Activated CD4-positive, alpha-beta T cell treated with anti-CD3 and anti-CD28 coated beads, Interleukin-10, Interleukin-2, amounts not matched to agents 100 ng/mL and 50 ng/mL, durations not matched to agents 16 hours and 8 hours (primary cell): ENCODE measurements around the gene GJB4.
A peak's percentile ranks its signal among the peaks of the same experiment; 100 is the strongest.

Source experiments
- DNase-seq: peaks from one replicate; pipeline ENCODE4 v3.0.0-alpha.2; 2020

GJB4 gene

DNA sequence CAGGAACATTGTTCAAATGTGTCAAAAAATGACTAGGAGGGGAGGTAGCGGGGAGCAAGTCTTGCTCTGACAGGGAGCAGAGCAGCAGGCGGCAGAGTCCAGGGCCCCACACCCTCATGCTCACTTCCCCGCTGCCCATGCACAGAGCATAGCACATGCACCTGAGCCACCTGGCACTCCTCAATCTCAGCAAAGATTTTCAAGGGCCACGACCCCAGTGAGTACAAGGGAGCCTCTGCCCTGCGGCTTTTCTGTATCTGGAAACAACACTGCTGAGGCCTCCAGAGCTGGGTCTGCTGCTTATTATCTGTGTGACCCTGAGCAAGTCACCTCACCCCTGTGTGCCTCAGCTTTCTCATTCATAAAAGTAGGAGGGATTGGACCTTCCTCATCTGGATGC lies 20.4 kb downstream of the GJB4 start:
- no peak for DNase-seq

DNA sequence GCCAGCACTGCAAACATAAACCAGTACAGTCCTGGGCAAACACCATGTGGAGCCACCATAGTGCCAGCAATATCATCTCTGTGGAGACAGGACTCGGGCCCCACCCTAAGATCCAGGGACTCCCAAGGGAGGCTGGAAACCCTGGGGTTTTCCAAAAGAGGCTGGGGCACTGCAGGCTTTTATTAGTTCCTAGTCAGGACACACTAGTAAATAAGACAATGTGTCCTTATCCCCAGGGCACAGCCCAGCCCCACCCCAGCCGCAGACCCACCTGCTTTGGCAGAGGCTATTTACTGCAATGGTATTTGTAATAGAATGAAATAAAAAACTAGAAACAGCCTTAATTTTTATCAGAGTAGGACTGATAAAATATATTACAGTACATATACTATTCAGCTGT lies 21.0 kb downstream of the GJB4 start:
- no peak for DNase-seq

DNA sequence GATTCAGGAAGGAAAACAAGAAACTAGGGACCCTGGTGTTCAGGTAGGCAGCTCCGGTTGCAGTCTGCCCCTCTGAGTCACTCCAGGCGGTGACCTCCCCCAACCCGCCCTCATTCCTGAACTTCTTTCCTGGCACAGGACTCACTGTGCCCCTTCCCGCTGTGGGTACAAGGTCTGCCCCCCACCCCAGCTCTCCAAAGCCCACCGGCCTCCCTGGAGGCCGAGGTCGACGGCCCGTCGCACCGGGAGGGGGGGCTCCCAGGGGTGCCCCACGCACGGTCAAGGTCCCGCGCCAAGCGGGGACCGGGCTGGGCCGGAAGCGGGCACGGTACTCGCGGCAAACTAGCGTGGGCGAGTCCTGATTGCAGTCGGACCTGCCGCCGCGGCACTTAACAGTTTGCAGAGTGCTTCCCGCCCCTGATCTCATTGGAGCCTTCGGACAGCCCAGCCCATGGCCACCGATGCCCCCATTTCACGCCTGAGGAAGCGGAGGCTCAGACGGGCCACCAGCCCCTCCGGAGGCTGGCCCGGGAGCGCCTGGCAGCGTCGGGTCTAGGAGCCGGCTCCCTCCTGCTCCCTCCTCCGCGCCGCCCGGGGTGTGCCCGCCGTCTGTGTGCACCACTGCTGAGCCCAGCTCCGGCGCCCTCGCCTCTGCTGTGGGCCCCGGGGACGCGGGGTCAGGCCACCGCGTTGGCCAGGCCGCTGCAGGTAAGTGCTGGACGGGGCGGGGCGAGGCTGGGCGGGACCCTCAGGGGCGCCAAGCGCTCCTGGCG lies 21.7 kb downstream of the GJB4 start, which contains the start of gene GJB3:
Gene GJB3, plus strand, starts transcription at position 144 of the 773 bp plus-strand sequence. CDS start 3,549 bp downstream, outside the sequence.
- DNase-seq: no peak

DNA sequence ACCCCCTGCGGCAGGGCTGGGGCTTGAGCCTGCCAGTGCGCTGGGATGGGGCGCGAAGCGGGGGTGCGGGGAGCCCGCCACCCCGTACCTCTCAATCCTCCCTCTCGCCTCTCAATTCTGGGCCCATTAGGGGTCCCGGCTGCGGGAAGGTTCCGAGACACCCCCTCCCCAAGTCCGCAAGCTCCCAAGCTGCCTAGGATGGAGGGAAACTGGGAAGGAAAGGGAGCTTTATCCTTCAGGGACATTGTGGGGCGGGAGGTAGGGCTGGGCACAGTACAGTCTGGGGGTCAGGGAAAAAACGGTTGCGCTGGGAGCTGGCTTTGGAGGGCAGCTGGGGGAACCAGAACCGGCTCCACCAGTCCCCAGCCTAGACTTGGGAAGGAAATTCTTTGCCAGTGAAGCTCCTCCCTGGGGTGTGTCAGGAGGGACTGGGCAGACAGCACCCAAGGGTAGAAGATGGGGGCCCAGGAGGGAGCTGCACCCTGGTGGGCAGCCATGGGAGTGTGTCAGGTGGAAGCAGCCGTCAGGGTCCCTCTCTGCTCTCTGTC lies 22.4 kb downstream of the GJB4 start:
- DNase-seq: no peak

DNA sequence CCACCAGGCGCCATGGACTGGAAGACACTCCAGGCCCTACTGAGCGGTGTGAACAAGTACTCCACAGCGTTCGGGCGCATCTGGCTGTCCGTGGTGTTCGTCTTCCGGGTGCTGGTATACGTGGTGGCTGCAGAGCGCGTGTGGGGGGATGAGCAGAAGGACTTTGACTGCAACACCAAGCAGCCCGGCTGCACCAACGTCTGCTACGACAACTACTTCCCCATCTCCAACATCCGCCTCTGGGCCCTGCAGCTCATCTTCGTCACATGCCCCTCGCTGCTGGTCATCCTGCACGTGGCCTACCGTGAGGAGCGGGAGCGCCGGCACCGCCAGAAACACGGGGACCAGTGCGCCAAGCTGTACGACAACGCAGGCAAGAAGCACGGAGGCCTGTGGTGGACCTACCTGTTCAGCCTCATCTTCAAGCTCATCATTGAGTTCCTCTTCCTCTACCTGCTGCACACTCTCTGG lies 25.2 kb downstream of the GJB4 start:
- DNase-seq: no peak

DNA sequence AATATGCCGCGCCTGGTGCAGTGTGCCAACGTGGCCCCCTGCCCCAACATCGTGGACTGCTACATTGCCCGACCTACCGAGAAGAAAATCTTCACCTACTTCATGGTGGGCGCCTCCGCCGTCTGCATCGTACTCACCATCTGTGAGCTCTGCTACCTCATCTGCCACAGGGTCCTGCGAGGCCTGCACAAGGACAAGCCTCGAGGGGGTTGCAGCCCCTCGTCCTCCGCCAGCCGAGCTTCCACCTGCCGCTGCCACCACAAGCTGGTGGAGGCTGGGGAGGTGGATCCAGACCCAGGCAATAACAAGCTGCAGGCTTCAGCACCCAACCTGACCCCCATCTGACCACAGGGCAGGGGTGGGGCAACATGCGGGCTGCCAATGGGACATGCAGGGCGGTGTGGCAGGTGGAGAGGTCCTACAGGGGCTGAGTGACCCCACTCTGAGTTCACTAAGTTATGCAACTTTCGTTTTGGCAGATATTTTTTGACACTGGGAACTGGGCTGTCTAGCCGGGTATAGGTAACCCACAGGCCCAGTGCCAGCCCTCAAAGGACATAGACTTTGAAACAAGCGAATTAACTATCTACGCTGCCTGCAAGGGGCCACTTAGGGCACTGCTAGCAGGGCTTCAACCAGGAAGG lies 25.8 kb downstream of the GJB4 start:
- DNase-seq: no peak

DNA sequence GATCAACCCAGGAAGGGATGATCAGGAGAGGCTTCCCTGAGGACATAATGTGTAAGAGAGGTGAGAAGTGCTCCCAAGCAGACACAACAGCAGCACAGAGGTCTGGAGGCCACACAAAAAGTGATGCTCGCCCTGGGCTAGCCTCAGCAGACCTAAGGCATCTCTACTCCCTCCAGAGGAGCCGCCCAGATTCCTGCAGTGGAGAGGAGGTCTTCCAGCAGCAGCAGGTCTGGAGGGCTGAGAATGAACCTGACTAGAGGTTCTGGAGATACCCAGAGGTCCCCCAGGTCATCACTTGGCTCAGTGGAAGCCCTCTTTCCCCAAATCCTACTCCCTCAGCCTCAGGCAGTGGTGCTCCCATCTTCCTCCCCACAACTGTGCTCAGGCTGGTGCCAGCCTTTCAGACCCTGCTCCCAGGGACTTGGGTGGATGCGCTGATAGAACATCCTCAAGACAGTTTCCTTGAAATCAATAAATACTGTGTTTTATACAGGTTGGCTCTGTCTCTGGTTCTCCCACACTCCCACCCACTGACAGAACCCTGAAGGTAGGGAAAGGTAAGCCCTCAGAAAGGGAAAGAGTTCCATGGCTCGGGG lies 26.4 kb downstream of the GJB4 start:
- no peak for DNase-seq

DNA sequence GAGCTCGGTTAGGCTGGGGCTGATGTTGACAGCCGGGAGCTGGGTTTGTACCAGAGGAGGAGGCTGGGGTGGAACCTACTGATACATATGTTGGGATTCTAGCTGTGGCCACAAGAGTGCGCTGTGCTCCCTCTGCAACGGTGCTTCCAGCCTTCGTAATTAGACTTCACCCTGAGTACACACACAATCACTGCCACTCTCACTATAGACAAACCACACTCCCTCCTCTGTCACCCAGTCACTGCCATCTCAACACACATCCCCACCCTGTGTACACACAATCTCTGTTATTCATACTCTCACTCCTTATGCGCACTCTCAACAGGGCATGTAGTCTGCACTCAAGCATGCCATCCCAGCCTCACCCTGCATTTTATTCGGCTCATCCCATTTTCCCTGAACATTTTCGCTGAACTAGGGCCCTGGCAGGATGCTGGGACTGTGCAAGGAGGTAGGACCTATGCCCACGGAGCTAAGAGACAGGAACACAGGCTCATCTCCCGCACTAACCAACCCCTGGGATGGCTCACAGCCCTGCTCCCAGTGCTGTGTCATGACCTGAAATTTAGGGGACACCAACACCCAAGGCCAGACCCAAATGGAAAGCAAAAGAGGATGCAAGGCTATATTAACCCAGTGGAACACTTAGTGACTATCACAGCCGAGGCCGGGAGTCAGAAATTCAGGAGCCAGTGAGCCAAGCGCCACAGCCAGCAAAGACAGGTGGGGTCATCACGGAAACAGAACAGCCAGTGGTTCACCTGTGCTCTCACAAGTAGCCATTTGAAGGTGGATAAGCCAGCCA lies 27.2 kb downstream of the GJB4 start:
- DNase-seq: peak; percentile 74

DNA sequence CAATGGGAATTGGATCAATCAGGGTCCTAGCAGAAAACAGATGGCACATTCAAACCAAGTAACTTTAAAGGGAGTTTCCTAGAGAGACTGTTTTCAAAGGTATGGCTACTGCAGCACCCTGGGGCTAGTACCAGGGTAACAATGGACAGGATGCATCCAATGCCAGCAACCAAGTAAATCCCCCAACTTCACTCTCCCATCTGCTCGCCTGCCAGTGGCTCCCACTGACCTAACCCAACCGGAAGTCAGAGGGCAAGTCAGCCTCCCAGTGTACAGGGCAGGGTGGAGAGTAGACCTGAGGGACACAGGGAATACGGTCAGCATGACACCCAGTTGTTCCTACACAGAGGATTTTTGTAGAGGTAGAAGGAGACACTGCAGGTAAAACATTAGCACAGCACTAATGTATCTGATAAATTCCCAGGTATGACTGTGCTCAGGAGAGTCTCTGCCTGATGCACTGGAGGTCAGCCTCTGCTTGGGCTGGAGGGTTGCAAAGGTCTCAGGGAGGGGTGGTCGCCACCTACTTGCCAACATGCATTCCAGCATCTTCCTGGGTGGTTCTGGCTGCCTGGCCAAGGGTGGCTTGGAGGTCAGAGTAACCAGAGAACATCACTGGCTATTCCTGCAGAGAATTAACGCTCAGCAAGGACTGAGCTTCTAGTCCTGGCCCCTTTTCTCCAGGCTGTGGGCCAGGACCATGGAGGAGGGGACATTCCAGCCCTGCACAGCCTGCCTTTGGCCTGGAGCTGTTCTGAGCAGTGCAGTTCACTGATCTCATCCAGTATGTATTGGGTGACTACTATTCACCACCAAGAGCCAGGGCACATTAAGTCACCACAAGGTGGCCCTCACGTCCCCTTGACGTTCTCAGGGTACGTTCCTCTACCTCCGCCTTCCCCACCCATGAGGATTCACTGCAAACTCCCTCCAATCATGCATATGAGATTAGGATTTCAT lies 28.2 kb downstream of the GJB4 start:
- DNase-seq: no peak

DNA sequence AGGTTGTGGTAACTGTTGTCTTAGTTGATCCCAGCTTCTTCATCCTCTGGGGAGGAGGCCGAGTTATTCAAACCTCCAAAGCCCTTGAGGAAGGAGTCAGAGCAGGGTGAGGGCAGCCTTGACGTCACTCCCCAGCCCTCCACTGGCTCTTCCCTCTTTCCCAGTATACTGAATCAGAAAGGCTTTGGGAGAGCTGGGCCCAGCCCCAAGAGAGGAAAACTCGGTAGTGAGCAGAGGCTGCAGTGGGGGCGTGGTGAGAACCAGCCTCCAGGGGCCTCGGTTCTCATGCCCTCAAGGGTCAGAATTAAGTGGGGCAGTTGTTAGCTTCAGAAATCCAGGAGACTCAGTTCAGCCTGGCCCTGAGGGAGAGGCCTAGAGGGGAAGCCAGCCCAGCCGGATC lies 31.4 kb downstream of the GJB4 start:
- no peak for DNase-seq

DNA sequence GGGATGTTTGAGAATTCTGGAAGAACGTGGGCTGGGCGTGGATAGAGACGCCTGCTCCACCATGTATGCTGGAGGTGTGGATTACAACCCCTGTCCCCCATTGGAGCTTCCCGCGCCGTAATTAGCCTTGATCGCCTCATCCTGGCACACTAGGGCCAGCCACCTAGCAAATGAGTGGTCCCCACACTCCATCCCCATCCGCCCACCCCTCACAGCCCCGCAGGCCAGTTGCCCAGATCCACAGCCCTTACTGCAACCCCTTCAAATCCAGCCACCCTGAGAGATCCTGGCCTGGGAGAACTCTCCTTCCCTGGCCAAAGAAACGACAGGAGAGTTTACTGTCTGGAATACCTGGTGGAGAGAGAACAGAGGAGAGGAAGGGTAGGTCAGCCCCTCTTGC lies 32.9 kb downstream of the GJB4 start:
- DNase-seq: no peak

DNA sequence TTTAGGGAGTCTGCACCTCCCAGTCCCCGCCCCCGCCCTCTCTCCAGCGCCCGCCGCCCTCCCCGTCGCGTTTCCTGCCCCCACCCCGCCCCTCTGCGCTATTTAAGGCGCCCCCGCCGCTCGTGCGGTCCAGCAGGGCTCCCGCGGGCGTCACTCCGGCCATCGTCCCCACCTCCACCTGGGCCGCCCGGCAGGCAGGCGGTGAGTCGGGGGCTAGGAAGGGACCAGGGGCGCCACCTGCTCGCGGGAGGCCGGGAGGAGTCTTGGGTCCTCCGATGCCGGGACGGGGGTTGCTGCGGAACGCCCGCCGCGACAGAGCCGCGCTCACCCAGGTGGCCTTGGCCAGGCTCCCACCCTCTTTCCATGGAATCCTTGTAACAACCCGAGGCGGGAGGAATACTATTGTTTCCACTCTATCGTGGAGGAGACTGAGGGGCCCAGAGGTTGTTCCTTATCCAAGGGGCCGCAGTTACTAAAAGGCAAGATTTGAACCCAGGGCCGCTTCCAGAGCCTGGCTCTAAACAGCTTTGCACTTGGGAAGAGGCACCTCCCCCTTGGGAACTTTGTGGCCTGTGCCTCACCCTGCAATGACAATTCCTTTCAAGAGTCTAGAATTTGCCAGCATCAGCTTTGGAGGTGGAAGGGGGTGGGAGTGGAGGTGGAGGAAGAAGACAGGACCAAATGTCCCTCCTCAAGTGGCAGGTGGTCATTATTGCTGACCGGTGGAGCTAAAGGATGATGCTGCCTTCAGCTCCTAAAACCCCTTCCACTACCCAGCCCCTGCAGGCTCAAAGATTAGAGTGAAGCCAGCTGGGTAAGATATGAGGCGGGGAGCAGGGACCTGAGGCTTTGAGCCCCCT lies 33.6 kb downstream of the GJB4 start, which contains the start of gene GJA4:
Gene GJA4, plus strand, starts transcription at position 132 of the 860 bp plus-strand sequence. CDS start 1,215 bp downstream, outside the sequence.
- no peak for DNase-seq

DNA sequence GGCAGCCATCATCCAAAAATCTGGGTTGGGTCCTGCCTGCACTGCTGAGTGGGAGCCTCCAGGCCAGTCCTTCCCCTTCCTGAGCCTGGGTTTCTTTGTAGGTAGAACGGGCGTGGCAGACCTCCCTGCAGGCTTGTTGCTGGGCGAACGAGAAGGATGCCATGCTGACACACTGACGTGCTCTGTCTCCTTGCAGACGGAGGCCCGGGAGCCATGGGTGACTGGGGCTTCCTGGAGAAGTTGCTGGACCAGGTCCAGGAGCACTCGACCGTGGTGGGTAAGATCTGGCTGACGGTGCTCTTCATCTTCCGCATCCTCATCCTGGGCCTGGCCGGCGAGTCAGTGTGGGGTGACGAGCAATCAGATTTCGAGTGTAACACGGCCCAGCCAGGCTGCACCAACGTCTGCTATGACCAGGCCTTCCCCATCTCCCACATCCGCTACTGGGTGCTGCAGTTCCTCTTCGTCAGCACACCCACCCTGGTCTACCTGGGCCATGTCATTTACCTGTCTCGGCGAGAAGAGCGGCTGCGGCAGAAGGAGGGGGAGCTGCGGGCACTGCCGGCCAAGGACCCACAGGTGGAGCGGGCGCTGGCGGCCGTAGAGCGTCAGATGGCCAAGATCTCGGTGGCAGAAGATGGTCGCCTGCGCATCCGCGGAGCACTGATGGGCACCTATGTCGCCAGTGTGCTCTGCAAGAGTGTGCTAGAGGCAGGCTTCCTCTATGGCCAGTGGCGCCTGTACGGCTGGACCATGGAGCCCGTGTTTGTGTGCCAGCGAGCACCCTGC lies 34.7 kb downstream of the GJB4 start:
- DNase-seq: no peak

DNA sequence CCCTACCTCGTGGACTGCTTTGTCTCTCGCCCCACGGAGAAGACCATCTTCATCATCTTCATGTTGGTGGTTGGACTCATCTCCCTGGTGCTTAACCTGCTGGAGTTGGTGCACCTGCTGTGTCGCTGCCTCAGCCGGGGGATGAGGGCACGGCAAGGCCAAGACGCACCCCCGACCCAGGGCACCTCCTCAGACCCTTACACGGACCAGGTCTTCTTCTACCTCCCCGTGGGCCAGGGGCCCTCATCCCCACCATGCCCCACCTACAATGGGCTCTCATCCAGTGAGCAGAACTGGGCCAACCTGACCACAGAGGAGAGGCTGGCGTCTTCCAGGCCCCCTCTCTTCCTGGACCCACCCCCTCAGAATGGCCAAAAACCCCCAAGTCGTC lies 35.2 kb downstream of the GJB4 start:
- no peak for DNase-seq

DNA sequence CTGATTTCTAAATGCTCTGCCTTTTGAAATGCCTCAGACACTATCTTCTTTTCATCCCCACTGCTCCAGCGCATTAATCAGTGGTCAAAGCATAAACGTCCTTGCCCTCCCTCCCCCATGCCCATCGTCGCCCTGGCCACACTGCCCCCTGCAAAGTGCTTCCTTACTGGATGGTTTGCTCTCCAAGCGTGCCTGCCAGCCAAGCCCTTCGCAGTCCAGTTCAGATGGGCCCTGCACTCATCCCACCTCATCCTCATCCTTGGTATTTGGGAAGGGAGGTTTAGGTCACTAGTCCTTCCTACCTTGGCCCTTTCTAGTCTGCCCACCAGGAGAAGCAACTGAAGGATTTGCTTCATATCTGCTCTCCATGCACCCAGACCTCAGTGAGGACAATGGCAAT lies 36.4 kb downstream of the GJB4 start:
- DNase-seq: no peak

DNA sequence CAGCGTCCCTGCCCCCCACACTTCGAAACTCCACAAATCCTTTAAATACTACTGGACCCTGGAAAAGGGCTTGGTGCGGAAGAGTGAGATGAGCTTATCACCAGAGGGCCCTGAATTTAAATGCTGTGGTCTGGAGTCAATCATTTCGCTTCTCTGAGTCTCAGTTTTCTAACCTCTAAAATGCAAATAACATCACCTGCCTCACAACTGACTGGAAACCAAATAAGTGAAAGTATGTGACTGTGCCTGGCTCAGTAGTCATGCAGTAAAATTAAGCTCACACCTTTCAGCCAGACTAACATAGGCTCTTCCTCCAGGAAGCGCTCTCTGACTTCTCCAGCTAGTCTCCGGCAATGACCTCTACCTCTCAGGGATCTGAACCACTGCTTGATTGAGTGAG lies 37.5 kb downstream of the GJB4 start:
- no peak for DNase-seq

DNA sequence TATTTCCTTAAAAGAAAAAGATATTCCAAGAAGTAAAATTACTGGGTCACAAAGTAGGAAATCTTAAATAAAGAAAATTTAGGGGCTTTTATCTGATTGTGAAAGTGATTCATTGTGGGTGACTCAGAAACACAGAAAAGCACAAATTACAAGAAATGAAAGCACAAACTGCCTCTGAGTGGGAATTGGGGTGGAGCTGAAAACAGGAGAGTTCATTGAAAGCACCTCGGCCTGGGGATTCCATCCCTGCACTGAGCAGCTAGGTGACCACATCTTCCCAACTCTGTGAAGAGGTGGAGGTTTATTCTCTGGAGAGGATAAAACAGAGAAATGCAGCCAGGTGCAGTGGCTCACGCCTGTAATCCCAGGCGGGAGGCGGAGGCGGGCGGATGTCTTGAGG lies 40.7 kb downstream of the GJB4 start:
- DNase-seq: peak; percentile 53

DNA sequence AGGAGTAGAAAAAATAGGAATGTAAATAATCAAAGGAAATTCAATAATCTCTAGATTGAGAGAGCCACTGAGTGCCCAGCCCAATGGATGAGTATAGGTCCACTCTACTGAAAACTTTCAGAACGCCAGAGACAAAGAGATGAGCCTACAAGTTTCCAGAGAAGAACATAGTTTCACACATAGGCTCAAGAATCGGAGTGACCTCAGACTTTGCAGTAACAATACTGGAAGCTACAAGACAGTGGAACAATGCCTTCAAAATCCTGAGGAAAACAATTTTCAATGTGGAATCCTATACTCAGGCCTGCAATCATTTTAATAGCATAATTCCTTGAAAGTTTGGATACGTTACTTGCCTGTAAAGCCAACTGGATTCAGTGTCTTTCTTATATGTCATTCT lies 44.2 kb downstream of the GJB4 start:
- DNase-seq: no peak

DNA sequence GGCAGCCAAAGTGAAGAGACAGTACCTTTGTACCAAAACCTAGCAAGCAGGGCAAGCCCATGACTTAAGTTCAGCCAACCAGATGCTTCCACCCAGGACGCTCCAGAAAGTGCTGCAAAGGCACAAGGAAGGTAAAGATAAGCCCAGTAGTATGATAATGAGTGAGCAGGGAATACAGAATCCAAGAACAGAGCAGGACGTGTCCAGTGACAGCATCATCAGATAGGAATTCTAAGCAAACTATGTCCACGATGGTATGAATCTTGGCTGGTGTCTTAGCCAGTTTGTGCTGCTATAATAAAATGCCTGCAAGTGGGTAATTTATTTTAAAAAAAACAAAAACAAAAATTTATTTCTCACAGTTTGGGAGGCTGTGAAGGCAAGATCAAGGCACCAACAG lies 46.9 kb downstream of the GJB4 start:
- no peak for DNase-seq
